Upper lobe of right lung (tissue), 1 donor: ENCODE results near the gene VASH2. TPM values are rescaled to one million over a fixed set of nuclear protein-coding genes. Genes with fewer than 3 reads are reported as not detected.
A peak's percentile ranks its signal among the peaks of the same experiment; 100 is the strongest.

ENCODE experiments used
- ATAC-seq: fragments of 200-7000 bp; cut with Tn5 transposase; one replicate; pipeline ENCODE4 v1.9.1; 2020; ENCODE audit warnings: mild to moderate bottlenecking, moderate library complexity
- DNase-seq: peaks from one replicate; pipeline ENCODE4 v3.0.0-alpha.2; 2020
- H3K27ac ChIP-seq: fragments of 200-600 bp; one replicate; pipeline ENCODE4 v1.8.0; 2022
- H3K27me3 ChIP-seq: fragments of 200-600 bp; one replicate; pipeline ENCODE4 v1.8.0; 2022; ENCODE audit warnings: mild to moderate bottlenecking
- H3K36me3 ChIP-seq: fragments of 200-600 bp; one replicate; pipeline ENCODE4 v1.8.0; 2022
- H3K4me1 ChIP-seq: fragments of 200-600 bp; one replicate; pipeline ENCODE4 v1.8.0; 2022
- H3K4me3 ChIP-seq: fragments of 200-600 bp; one replicate; pipeline ENCODE4 v1.8.0; 2022; ENCODE audit warnings: mild to moderate bottlenecking
- H3K9me3 ChIP-seq: fragments of 200-600 bp; one replicate; pipeline ENCODE4 v1.8.0; 2022
- intact Hi-C: fragments of 100-400 bp; cut with DNase I; formaldehyde crosslinking; loops from one replicate; pipeline ENCODE4 v1.11.0; 2022
- total RNA-seq: library from RNA; stranded (reverse); fragmentation: NEBNext Ultra II Directional; extraction: Animal tissue kit (Norgen Biotek cat#: 25700); gene quantifications from one replicate; pipeline ENCODE4 v1.2.1, GENCODE V29; 2021
- TF ChIP-seq, protein P1 (sequence below): fragments of 200-600 bp; IDR thresholded peaks from one replicate; pipeline ENCODE4 v1.8.0; 2022; ENCODE audit warnings: antibody characterized with exemption
- donor health status: DM: no; HTN: yes; CAD: no; lungs with severe emphysema.

Gene VASH2
- total RNA-seq, 1 donor from 2014 or later: 1.9 TPM

DNA sequence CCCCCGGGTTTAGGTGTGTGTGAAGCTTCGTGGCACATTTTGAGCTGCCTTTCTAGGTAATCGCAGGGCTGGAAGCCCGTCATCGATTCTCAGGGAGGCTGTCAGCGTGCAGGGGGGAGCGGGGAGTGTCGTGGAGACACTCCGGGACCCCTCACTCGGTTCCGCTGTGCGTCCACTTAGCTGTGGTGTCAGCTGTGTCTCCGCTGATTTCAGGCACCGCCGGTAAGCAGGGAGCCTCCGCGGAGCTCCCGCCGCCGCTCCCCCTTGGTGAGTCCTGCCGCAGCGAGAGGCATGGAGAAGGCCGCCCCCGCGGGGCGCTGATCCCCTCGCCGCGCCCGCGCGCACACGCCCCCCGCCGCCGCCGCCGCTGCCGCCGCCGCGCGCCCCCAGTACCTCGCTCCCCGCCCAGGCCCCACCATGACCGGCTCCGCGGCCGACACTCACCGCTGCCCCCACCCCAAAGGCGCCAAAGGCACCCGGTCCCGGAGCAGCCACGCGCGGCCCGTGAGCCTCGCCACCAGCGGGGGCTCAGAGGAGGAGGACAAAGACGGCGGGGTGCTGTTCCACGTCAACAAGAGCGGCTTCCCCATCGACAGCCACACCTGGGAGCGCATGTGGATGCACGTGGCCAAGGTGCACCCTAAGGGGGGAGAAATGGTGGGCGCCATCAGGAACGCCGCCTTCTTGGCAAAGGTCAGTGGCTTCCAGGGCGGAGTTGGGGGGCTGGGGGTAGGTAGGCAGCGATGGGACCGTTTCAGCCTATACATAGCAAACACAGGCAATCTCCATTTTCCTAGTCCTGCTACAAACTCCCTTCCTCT is 995 bp downstream of the VASH2 start:
- ATAC-seq: no peak
- DNase-seq: no peak
- intact Hi-C loops: no loop called here
- Histone ChIP-seq H3K36me3 (no peaks in the 10 kb centered on the region), H3K4me3 (peak overlapping the region; percentile 51), H3K9me3 (no peaks in the 10 kb centered on the region), H3K4me1 (peaks cover 13% of the 10 kb centered on the region), H3K27me3 (peaks cover 20% of the 10 kb centered on the region), H3K27ac (no peak overlapping the region)
- TF ChIP-seq, protein P1, sequence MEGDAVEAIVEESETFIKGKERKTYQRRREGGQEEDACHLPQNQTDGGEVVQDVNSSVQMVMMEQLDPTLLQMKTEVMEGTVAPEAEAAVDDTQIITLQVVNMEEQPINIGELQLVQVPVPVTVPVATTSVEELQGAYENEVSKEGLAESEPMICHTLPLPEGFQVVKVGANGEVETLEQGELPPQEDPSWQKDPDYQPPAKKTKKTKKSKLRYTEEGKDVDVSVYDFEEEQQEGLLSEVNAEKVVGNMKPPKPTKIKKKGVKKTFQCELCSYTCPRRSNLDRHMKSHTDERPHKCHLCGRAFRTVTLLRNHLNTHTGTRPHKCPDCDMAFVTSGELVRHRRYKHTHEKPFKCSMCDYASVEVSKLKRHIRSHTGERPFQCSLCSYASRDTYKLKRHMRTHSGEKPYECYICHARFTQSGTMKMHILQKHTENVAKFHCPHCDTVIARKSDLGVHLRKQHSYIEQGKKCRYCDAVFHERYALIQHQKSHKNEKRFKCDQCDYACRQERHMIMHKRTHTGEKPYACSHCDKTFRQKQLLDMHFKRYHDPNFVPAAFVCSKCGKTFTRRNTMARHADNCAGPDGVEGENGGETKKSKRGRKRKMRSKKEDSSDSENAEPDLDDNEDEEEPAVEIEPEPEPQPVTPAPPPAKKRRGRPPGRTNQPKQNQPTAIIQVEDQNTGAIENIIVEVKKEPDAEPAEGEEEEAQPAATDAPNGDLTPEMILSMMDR: no peak

DNA sequence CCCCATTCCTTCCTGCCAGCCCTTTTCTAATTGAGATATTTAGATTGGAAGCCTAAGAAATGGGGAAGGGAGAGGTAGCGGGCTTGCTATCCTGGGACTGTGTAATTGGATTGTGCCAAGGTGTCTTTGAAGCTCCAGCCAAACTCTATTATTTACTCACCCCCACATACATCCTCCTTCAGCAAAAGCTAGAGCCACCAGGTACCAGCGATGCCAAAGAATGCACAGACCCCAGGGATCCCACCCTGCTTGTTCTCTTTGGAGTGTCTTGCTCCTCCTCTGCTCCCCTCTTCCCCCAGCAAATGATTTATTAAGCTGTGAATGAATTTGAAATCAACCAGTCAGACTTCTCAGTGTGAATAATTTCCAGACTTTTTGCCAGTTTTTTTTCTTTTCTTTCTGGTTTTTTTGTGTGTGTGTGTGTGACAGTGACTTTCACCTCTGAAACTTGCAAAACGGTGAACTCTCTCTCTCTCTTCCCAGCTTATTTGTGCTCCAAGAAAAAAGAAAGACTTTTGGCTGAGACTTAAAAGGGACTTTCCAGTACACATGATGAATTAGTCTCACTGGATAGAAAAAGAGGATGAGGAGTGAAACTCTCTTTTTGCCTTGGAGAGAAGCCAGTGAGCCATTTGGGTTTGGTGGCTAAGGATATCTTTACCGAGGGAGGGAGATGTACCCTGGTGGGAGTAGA is 1.8 kb downstream of the VASH2 start:
- Histone ChIP-seq H3K27me3 (peaks cover 20% of the 10 kb centered on the region), H3K4me1 (peaks cover 13% of the 10 kb centered on the region), H3K27ac (no peak overlapping the region), H3K4me3 (no peak overlapping the region), H3K9me3 (no peaks in the 10 kb centered on the region), H3K36me3 (no peaks in the 10 kb centered on the region)
- DNase-seq: no peak
- intact Hi-C loops: no loop called here
- TF ChIP-seq, protein P1: no peak
- ATAC-seq: no peak

DNA sequence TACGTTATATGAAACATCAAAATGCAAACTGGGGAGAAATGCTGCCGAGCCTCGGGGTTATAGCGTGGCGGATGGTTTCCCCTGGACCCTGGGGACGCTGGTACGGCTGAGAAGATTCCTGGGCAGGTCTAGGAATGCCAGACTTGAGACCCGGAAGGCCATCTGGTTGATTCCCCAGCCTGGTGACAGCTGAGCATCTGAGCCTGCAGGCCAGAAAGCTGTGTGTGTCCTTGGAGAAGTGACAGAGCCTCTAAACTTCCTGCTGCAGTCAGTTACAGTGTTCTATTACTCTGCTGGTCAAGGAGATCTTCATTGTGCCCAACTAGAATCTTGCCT is 2.3 kb downstream of the VASH2 start:
- Histone ChIP-seq H3K4me3 (no peak overlapping the region), H3K27me3 (peaks cover 20% of the 10 kb centered on the region), H3K4me1 (peaks cover 13% of the 10 kb centered on the region), H3K36me3 (no peaks in the 10 kb centered on the region), H3K9me3 (no peaks in the 10 kb centered on the region), H3K27ac (no peak overlapping the region)
- ATAC-seq (no peak), DNase-seq (no peak)
- TF ChIP-seq, protein P1: no peak
- intact Hi-C loops: no loop called here

DNA sequence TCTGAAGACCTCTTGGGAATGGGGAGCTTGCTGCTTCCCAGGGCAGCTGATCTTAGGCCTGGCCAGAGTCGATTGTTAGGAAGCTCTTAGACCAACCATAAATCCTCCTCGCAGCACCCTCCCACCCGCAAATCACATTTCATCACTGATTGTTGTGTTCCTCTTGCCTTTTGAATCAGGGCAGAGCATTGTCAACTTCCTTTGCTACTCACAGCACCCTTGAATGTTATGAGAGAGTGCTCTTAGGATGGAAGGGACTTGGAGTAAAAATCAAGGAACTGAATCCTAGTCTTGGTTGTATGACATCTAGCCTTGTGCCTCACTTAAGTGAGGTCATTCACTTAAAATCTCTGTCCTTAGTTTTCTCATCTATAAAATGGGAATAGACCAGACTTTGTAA is 3.0 kb downstream of the VASH2 start:
- H3K27ac ChIP-seq: no peak overlapping the region
- peaks cover 13% of the 10 kb centered on the region for H3K4me1 ChIP-seq
- intact Hi-C loops: no loop called here
- no peaks in the 10 kb centered on the region for H3K9me3 ChIP-seq
- no peak for ATAC-seq
- peaks cover 20% of the 10 kb centered on the region for H3K27me3 ChIP-seq
- DNase-seq: no peak
- TF ChIP-seq, protein P1: no peak
- H3K4me3 ChIP-seq: no peak overlapping the region
- H3K36me3 ChIP-seq: no peaks in the 10 kb centered on the region

DNA sequence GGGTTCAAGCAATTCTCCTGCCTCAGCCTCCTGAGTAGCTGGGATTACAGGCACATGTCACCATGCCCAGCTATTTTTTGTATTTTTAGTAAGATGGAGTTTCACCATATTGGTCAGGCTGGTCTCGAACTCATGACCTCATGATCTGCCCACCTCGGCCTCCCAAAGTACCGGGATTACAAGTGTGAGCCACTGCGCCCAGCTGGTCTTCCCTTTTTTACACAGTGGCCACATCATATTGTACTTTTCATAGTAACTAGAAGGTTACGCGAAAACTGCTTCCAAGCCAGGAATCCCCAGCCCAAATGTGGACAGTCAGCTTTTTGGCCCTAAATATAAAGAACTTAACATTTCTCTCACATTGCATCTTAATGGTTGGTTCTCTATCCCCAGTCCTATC is 4.2 kb downstream of the VASH2 start:
- Histone ChIP-seq H3K36me3 (no peaks in the 10 kb centered on the region), H3K4me3 (no peak overlapping the region), H3K27ac (no peak overlapping the region), H3K9me3 (no peaks in the 10 kb centered on the region), H3K27me3 (peaks cover 16% of the 10 kb centered on the region), H3K4me1 (peaks cover 13% of the 10 kb centered on the region)
- DNase-seq (no peak), ATAC-seq (no peak)
- intact Hi-C loops: no loop called here
- TF ChIP-seq, protein P1: no peak
